GM06990 (cell line): ENCODE results near the gene SPTLC3.

Experiments used
- DNase-seq: peaks from one replicate; pipeline ENCODE4 v3.0.0-alpha.2; 2011; ENCODE audit not compliant: insufficient read length; ENCODE audit errors: extremely low read depth
- H3K27me3 ChIP-seq: replicated peaks from 2 replicates; pipeline ENCODE4 v1.6.0; 2011; ENCODE audit warnings: low read length; ENCODE audit not compliant: control insufficient read depth, insufficient read depth
- H3K36me3 ChIP-seq: 2 replicates; pipeline ENCODE4 v1.5.1; 2011; ENCODE audit warnings: low read length; ENCODE audit not compliant: control insufficient read depth, insufficient read depth
- H3K4me3 ChIP-seq: replicated peaks from 2 replicates; pipeline ENCODE4 v1.5.1; 2011; ENCODE audit warnings: low read depth, mild to moderate bottlenecking, control low read depth, low read length
- TF ChIP-seq, protein P1 (sequence below): IDR thresholded peaks from 2 replicates; pipeline ENCODE4 v1.5.1; 2011; ENCODE audit warnings: low read length, control low read depth, mild to moderate bottlenecking, inconsistent platforms; ENCODE audit not compliant: insufficient read depth, poor library complexity, severe bottlenecking

The SPTLC3 gene

DNA sequence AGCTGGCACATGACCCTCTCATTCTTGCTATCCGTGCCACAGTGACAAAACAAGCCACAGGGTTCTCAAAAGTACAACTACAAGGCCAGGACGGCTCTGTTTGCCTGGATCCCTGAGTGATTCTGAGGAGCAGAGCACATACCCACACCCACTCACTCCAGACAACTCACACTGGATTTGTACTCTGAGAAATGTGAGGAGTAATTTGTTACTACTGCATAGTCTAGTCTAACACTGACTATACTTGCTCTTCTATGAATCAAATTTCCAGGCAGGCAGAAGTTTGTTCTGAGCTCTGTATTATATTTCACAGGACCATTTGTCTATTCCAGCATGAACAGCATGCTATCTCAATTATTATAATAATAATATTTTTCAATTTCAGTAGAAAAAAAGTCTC lies 26.7 kb upstream of the SPTLC3 start:
- Histone ChIP-seq H3K4me3 (no peak overlapping the region), H3K36me3 (no peaks in the 10 kb centered on the region), H3K27me3 (no peaks in the 10 kb centered on the region)
- TF ChIP-seq, protein P1, sequence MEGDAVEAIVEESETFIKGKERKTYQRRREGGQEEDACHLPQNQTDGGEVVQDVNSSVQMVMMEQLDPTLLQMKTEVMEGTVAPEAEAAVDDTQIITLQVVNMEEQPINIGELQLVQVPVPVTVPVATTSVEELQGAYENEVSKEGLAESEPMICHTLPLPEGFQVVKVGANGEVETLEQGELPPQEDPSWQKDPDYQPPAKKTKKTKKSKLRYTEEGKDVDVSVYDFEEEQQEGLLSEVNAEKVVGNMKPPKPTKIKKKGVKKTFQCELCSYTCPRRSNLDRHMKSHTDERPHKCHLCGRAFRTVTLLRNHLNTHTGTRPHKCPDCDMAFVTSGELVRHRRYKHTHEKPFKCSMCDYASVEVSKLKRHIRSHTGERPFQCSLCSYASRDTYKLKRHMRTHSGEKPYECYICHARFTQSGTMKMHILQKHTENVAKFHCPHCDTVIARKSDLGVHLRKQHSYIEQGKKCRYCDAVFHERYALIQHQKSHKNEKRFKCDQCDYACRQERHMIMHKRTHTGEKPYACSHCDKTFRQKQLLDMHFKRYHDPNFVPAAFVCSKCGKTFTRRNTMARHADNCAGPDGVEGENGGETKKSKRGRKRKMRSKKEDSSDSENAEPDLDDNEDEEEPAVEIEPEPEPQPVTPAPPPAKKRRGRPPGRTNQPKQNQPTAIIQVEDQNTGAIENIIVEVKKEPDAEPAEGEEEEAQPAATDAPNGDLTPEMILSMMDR: no peak
- no peak for DNase-seq

DNA sequence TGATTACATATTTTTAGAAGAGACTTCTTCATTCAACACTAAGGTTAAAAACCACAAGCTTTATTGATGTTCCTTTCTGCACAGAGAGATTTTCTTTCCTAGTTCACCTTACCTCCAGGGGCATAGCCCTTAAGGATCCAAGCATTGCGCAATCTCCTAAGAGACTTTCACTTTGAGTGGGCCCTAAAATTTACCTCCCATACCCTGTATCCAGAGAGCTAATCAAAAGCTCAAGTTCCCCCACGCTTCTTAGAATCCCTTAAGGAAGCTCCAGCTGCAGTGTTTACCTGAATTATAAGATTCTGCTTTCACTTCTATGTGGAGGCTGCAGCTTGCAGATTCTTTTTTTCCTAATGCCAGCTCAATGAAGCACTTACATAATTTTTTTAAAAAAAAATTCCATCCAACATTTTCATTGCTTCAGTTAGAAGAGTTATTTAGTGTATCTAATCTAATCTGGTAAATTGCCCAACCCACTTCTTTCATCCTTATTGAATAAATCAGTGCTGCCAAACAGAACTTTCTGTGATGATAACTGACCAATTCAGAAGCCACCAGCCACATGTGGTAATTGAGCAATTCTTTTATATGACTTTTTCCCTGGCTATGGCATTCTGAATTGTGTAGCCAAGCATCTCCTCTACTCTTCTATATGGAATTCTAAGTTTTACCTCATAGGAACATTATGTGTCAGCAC lies 24.6 kb upstream of the SPTLC3 start:
- no peaks in the 10 kb centered on the region for H3K27me3 ChIP-seq
- H3K36me3 ChIP-seq: no peaks in the 10 kb centered on the region
- DNase-seq: no peak
- TF ChIP-seq, protein P1: no peak
- H3K4me3 ChIP-seq: no peak overlapping the region

DNA sequence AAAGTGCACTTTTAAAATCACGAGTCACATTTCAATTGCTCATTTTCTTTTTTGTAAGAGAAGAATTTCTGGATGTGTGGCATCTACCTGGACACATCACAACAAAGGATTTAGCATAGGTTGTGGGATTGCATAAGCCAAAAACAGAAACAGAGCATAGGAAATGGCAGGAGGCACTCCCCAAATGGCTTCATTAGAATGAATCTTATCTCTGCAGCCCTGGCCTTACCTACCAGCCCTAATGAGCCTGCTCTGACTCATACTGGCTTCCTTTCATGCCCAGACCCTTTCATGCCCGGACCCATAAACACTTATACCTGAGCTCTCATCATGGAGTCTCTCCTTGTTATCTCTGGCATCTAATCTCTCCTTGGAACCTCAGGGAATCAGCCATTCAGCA lies 23.9 kb upstream of the SPTLC3 start:
- Histone ChIP-seq H3K4me3 (no peak overlapping the region), H3K27me3 (no peaks in the 10 kb centered on the region), H3K36me3 (no peaks in the 10 kb centered on the region)
- TF ChIP-seq, protein P1: no peak
- no peak for DNase-seq

DNA sequence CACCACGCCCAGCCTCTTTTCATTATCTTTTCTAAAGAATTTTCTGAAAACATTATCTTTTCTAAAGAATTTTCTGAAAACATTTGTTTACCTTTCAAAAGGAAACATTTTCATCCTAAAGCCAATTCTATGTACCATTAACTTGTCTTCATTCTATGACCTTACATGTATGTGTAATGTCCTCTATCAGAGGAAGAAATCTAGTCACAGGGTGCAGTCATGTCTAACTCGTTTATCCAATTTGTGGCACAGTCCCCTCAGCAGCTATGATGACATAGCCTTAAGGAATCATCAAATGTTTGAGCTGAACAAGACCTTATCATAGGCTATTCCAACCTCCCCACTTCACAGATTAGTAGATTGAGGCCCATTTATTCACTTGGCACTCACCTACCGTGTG lies 21.5 kb upstream of the SPTLC3 start:
- H3K27me3 ChIP-seq: no peaks in the 10 kb centered on the region
- no peak for DNase-seq
- H3K36me3 ChIP-seq: no peaks in the 10 kb centered on the region
- no peak overlapping the region for H3K4me3 ChIP-seq
- TF ChIP-seq, protein P1: no peak

DNA sequence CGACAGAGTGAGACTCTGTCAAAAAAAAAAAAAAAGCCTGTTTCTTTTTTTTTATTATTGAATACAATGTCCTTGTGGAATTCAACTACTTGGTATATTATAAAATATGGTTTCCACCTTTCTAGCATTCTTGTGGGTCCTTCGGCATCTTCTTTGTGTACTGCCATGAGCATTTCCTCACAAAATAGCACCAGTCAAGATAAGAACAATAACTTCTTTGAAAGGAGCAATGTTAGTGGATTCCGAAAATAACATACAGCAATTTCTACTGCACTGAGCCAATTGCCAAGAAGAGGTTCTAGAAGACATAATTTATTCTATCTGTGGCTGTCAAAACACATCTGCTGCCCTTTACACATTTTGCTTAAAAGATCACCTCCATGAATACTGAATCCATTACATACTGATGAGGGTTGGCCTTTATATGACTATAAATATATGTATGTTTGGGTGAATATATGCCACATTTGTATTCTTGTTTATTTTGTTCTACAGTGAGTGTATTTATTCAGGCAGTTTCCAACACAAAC lies 19.1 kb upstream of the SPTLC3 start:
- TF ChIP-seq, protein P1: no peak
- Histone ChIP-seq H3K27me3 (no peaks in the 10 kb centered on the region), H3K36me3 (no peaks in the 10 kb centered on the region), H3K4me3 (no peak overlapping the region)
- no peak for DNase-seq

DNA sequence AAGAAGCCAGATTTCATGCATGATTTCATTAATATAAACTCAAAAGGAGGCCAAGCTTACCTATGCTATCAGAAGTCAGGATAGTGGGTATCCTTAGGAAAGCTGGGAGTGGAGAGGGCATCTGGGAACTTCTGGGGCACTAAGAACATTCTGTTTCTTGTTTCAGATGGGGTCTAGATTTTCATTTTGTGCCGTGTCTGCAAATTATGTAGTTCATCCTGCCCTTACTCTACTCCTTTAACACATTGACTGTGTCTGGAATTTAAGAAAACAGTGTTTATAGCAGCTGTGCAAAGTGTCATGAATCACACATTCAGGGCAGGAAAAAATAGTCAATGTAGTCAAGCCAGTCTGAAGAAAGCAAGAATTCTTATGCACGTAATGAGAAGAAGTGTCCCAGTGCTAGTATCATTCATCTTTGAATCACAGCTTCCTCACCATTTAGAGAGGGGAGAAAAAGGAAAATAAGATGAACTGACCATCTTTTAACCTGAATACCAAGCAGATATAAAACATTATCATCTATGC lies 11.6 kb upstream of the SPTLC3 start:
- Histone ChIP-seq H3K36me3 (no peaks in the 10 kb centered on the region), H3K4me3 (no peak overlapping the region), H3K27me3 (no peaks in the 10 kb centered on the region)
- TF ChIP-seq, protein P1: no peak
- no peak for DNase-seq
